GM19463 (cell line): ENCODE measurements around the gene CDK19.

ENCODE experiments used
- ATAC-seq: cut with Tn5 transposase; IDR thresholded peaks from one replicate; pipeline ENCODE4 v1.9.1; 2021; ENCODE audit warnings: mild to moderate bottlenecking, moderate library complexity; ENCODE audit not compliant: unreplicated experiment

CDK19 gene

GRCh38 chr6:110708295-110708950 is 106.8 kb downstream of the CDK19 start:
- ATAC-seq, result no peak

DNA sequence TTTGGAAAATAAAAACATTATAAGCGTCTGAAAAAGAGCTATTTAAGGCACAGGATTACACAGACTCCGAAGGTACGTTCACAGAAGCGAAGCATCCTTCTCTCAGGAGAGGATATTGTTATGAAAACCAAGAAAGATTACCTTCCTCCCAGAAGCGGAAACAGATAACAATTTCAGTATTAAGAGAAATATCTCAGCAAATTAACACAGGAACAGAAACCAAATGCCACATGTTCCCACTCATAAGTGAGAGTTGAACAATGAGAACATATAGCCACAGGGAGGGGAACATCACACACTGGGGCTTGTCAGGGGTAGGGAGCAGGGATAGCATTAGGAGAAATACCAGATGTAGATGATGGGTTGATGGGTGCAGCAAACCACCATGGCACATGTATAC is 109.7 kb downstream of the CDK19 start:
- no peak for ATAC-seq

DNA sequence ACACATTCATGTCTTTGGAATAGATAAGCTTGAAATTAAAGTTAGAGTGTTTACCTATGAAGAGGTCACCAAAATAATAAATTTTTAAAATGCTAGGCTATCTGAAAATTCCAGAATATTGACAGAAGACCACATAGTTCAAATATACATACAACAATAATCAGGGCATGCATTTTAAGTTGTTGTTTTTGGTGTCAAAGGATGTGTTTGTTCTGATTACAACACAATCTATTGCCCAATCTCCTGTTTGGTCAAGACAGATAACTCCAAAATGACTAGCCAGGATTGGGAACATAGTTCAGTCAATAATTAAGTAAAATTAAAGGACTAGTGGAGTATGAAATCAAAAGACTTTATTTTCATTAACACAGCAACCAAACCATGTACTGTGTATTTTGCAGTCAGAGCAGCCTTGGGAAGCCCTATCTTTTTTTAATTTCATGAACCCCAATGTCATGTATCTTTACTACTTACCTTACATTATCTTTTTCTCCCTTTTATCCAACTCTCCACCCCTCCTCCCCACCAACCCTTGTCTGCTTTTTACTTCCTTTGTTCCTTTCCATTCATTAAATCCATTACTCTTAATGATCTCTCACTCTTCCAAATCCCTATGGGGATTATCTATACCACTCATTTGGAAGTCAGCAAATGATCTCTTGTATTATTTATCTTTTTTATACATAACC is 111.2 kb downstream of the CDK19 start:
- ATAC-seq, result no peak

GRCh38 chr6:110703010-110703905 is 112.0 kb downstream of the CDK19 start:
- ATAC-seq, result no peak

- ATAC-seq, result no peak
Observed at GRCh38 chr6:110699780-110700179, 115.5 kb downstream of the CDK19 start.

- ATAC-seq, result no peak
Observed at GRCh38 chr6:110693994-110694393, 121.3 kb downstream of the CDK19 start.

- no peak for ATAC-seq
Observed at GRCh38 chr6:110693296-110693695, 122.0 kb downstream of the CDK19 start.

GRCh38 chr6:110690916-110691315 is 124.4 kb downstream of the CDK19 start:
- no peak for ATAC-seq

DNA sequence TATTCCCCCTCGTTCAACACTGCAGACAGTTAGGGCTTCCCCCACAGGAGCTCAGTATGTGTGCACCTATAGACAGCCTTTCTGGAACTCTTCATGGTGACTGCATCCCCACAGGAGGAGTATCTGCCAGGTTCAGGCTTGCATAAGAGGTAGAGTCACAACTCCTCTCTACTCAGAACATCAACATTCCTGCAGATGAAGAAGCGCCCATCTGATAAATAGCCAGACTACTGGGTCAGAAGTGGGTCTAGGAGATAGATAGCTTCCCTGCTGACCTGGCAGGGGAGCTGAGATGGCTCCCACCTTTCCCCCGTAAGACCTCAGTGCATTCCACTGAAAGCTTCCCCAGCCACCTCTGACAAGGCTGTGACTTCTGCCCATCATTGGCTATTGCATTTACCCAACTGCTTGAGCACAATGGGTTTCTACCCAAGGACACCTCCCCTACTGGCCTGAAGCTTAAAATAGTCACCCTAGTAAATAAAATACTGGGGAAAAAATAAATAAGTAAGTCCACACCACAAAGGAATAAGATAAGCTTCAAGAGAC is 125.1 kb downstream of the CDK19 start:
- no peak for ATAC-seq

DNA sequence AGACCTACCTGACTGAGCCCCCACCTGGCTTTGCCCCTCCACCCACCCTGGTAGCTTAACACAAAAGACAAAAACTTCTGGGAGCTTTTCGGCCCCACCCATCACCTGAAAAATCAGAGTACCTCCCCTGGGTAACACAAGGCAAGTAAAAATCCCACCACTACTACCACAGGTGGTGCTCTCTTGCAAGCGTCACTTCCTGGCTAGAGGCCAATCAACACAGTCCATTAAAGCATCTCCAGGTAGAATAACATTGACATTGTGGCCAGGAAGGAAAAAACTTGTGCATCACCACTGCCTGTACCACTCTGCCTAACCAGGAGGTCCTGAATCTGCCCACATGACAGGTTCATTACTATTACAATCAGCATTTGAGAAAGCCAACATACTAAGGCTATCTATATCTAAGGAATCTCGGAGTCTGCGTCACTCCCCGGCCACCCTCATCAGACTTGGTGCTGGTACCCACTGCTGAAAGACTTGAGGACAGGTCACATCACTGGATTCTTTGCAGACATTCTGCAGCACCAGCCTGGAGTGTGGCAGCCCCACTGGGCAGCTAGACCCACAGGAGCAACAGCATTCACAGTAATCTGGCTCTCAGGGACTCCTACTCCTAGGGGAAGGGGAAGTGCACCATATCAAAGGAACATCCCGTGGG is 125.9 kb downstream of the CDK19 start:
- ATAC-seq, result no peak

- ATAC-seq, result no peak
Observed at GRCh38 chr6:110688661-110689268, 126.5 kb downstream of the CDK19 start.

DNA sequence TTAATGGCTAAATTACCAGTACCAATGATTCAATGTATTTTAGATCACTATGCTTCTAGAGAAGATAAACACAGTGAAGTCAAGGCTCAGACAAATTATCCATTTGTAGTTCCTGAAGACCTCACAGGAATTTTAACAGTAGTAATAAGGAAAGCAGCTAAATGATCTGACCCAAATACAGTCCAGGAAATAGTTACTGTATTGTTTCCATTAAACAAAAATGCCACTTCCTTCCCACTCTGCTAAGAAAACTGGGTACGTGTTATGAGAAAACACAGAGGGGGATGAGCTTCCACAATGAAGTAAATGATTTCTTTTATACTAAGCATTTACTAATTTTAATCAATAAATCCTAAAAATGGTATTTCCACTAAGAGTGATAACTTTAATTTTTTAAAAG is 127.9 kb downstream of the CDK19 start:
- no peak for ATAC-seq

DNA sequence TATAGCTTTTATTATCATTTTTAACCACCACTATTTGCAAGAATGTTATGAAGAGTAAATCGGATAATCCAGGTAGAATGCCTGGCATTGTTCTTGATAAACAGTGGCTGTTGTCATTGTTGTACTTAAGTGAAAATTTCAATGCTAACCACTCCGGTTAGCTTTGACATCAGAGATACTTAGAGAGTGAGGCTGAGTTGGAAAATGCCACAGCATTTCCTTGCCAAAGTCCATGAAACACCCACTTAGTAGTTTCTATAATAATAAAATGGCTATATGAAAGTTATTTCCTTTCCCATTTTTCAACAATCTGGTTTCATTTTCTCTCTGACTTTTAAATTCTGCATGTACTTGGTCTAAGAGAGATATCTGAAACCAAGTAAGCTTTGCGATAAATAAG is 132.0 kb downstream of the CDK19 start:
- no peak for ATAC-seq

DNA sequence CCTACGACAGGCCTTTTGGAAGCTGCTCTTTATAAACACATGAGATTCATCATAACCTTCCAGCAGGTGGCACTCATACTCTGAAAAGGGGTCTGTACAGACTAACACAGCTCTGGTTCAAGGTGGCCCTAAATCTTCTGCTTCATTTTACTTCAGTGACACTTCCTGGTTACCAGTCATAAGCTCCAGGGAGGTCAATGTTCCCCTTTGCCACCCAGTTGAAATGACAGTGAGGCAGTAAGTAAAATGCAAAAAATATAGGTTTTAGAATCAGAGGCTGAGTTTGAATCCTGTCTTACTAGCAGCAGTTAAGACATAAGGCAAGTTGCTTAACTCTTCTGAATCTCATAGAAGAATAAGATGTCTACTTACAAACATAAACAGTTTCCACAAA is 132.8 kb downstream of the CDK19 start:
- peak; percentile 96 for ATAC-seq

DNA sequence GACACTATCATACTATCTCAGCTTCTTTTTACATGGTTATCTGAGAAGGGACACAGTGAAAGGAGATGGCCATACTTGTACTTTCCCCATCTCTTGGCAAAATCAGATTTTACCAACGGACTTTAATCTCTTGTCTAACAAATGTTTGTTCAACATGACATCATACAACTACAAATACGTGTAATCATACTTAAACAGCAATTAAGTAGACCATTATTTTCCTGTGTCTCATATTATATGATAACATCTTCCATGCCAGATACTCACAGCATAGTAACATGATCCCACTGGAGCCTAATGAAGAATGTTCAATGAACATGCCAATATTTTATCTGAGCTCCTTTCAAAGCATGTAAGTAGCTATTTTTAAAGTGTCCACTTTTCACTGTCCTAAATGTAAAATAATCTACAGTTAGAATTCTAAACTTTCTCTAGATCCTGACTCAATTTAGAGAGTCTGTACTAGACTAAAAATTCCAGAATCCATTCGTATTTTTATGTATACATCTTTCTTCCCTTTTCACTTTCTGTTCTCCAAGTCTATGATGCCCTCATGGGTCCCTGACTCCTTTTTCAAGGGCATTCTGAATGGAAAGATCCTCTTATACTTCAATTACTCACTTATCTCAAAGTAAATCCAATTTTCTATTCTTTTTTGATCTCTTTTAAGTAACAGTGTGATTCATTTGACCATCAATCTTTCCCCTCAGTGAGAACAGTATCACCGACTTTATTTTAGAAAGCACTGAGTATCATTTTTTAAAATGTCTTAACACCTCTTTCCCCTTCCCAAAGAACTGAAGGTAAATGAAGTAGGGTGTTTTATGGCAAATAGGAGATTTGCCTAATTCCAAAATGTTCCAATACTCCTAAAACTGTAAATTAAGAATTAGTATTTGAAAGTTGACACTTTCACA is 133.5 kb downstream of the CDK19 start:
- no peak for ATAC-seq

GRCh38 chr6:110676396-110676795 is 138.9 kb downstream of the CDK19 start:
- no peak for ATAC-seq

DNA sequence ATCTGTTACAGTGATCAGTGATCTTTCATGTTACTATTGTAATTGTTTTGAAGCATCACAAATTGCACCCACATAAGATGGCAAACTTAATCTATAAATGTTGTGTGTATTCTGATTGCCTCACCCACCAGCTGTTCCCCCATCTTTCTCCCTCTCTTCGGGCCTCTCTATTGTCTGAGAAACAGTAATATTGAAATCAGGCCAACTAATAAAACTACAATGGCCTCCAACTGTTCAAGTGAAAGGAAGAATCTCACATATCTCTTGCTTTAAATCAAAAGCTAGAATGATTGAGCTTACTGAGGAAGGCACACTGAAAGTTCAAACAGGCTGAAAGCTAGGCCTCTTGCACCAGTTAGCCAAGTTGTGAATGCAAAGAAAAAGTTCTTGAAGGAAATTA is 141.2 kb downstream of the CDK19 start:
- no peak for ATAC-seq

DNA sequence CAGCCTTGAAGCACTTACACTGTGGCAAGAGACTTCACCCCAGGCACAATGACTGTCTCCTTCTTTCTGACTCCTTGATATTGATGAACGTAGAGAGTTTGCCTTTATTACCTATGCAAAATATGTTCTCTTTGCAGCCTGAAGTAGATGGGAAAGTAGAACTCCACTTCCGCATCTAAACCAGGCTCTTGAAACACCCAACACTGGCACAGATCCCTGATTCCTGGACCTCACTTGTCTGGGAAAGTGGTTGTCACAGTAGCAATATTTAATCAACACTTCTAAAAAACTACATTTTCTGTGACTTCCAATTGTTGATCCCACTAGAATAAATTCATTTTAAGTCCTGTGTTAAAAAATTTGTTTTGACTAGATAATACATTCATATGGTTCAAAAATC is 143.1 kb downstream of the CDK19 start:
- no peak for ATAC-seq

DNA sequence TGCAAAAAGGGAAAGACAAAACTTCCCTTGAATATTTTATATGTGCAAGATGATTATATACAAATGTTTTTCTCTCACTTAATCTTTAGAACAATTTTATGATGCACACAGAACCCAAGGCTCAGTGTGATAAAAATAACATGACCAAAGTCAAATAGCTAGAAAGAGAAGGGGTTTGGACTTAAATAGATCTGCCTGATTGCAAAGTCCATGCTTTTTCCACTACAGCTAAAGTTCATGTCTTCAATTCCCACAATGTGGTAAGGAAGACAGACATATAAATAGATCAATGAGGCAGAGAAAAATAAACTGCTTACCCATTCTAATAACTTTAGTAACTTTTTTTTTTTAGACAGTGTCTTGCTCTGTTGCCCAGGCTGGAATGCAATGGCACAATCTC is 143.8 kb downstream of the CDK19 start:
- no peak for ATAC-seq

- no peak for ATAC-seq
Observed at GRCh38 chr6:110665600-110665999, 149.7 kb downstream of the CDK19 start.
